Upper lobe of right lung (tissue), 1 donor: ENCODE results near the gene HKDC1. TPM values are rescaled to one million over a fixed set of nuclear protein-coding genes. Genes with fewer than 3 reads are reported as not detected.

Source experiments
- ATAC-seq: fragments of 200-7000 bp; cut with Tn5 transposase; one replicate; pipeline ENCODE4 v1.9.1; 2020; ENCODE audit warnings: mild to moderate bottlenecking, moderate library complexity
- DNase-seq: peaks from one replicate; pipeline ENCODE4 v3.0.0-alpha.2; 2020
- H3K27ac ChIP-seq: fragments of 200-600 bp; one replicate; pipeline ENCODE4 v1.8.0; 2022
- H3K27me3 ChIP-seq: fragments of 200-600 bp; one replicate; pipeline ENCODE4 v1.8.0; 2022; ENCODE audit warnings: mild to moderate bottlenecking
- H3K36me3 ChIP-seq: fragments of 200-600 bp; one replicate; pipeline ENCODE4 v1.8.0; 2022
- H3K4me1 ChIP-seq: fragments of 200-600 bp; one replicate; pipeline ENCODE4 v1.8.0; 2022
- H3K4me3 ChIP-seq: fragments of 200-600 bp; one replicate; pipeline ENCODE4 v1.8.0; 2022; ENCODE audit warnings: mild to moderate bottlenecking
- H3K9me3 ChIP-seq: fragments of 200-600 bp; one replicate; pipeline ENCODE4 v1.8.0; 2022
- CTCF ChIP-seq: fragments of 200-600 bp; IDR thresholded peaks from one replicate; pipeline ENCODE4 v1.8.0; 2022; ENCODE audit warnings: antibody characterized with exemption
- intact Hi-C: fragments of 100-400 bp; cut with DNase I; formaldehyde crosslinking; loops from one replicate; pipeline ENCODE4 v1.11.0; 2022
- total RNA-seq: library from RNA; stranded (reverse); fragmentation: NEBNext Ultra II Directional; extraction: Animal tissue kit (Norgen Biotek cat#: 25700); gene quantifications from one replicate; pipeline ENCODE4 v1.2.1, GENCODE V29; 2021
- donor health status: DM: no; HTN: yes; CAD: no; lungs with severe emphysema.

HKDC1 gene
- total RNA-seq, 1 donor from 2014 or later, result 9.6 TPM

DNA sequence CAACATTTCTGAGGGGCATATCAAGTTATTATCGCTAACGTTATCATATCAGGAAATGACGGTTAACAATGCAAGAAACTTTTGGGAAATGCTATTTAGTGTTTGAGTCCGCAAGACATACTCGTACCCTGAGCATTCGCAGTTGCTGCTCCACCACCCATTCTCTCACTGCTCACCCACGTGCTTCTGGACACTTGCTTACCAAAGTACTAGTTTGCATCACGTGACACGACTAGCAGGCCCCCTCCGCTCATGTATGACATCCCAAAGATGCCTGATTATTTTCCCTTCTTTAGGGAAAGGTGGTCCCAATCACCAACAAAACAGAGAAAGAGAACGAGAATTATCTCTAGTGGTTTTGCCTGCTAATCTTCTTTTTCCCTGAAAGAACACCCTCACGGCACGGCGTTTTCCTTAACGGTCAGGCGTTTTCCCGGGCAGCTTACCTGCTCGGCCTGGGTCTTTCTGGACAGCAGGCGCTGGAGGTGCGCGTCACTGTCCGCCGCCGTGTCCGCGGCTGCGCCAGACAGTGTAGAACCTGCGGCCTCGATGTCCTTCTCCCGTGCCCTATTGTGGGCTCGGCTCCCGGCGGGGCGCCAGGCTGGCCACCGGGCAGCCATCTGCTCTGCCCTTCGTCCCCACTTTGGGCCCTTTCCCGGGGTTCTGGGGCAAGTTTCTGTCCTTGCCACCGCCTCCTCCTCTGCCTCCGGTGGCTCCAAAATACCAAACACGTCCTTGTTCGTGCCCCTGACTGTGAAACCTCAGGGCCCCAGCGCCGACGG lies 40.2 kb upstream of the HKDC1 start, which contains the start of gene SUPV3L1:
SUPV3L1 (plus strand) TSS at position 492 of the 782 bp plus-strand sequence; CDS start at position 550, 58 bp downstream.
- DNase-seq, result peak; percentile 92
- Histone ChIP-seq H3K9me3 (no peaks in the 10 kb centered on the region), H3K4me1 (peaks cover 21% of the 10 kb centered on the region), H3K27ac (peak within 1 kb of the TSS; percentile 94), H3K36me3 (peaks cover 8% of the 10 kb centered on the region), H3K4me3 (peak within 1 kb of the TSS; percentile 99), H3K27me3 (no peaks in the 10 kb centered on the region)
- ATAC-seq, result peak; percentile 98
- intact Hi-C loops, result no loop called here
- no peak for TF ChIP-seq CTCF

- intact Hi-C loops, result no loop called here
- H3K27me3 ChIP-seq, result no peaks in the 10 kb centered on the region
- H3K4me3 ChIP-seq, result peak overlapping the region; percentile 99
- no peaks in the 10 kb centered on the region for H3K9me3 ChIP-seq
- TF ChIP-seq CTCF, result no peak
- peaks cover 8% of the 10 kb centered on the region for H3K36me3 ChIP-seq
- peaks cover 21% of the 10 kb centered on the region for H3K4me1 ChIP-seq
- DNase-seq (no peak), ATAC-seq (no peak)
- peak overlapping the region; percentile 94 for H3K27ac ChIP-seq
Observed at GRCh38 chr10:69180525-69181204, 39.5 kb upstream of the HKDC1 start.

DNA sequence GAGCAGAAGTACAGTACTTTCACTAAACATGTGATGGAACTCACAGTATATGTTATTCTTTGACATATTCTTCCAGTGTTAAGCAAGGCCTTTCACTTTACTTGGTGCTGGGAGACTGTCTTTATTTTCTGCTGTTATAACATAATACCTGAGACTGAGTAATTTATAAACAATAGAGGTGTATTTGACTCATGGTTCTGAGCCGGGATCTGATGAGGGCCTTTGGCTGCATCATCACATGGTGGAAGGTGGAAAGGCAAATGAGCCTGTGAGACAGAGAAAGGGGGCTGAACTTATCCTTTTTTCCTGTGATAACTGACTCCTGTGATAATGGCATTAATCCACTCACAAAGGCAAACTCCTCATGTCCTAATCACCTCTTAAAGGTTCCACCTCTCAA lies 38.7 kb upstream of the HKDC1 start:
- Histone ChIP-seq H3K27me3 (no peaks in the 10 kb centered on the region), H3K27ac (no peak overlapping the region), H3K4me3 (peak overlapping the region; percentile 99), H3K36me3 (peaks cover 15% of the 10 kb centered on the region), H3K9me3 (no peaks in the 10 kb centered on the region), H3K4me1 (peaks cover 21% of the 10 kb centered on the region)
- DNase-seq (no peak), ATAC-seq (no peak)
- no peak for TF ChIP-seq CTCF
- intact Hi-C loops, result no loop called here

DNA sequence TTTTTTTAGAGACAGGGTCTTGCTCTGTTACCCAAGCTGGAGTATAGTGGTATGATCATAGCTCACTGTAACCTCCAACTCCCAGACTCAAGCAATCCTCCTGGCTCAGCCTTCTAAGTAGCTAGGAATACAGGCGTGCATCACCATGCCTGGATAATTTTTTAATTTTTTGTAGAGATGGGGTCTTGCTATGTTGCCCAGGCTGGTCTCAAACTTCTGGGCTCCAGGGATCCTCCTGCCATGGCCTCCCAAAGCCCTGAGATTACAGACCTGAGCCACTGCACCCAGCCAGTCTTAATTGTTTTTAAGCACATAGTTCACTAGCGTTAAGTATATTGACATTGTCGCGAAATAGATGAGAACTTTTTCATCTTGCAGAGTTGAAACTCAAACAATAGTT lies 38.1 kb upstream of the HKDC1 start:
- no peak for ATAC-seq
- intact Hi-C loops, result no loop called here

DNA sequence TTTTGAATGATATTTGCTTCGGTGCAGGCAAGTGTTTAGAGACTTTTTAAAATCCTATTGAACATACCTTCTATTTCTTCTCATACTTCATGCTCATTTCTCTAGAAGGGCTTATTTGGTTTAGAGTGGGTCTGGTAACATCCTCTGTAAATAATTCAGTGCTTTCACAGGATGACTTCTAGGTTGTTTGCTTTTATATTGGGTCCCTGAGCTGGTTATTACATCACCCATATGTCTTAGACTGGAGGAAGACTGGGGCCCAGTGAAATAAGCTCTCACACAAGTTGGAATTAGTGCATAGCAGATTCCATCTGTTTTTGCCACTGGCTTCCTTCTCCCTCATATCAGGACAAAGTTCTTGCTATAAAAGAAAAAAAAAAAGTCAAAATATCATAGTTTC lies 33.6 kb upstream of the HKDC1 start:
- H3K4me1 ChIP-seq, result peaks cover 8% of the 10 kb centered on the region
- H3K27me3 ChIP-seq, result no peaks in the 10 kb centered on the region
- intact Hi-C loops, result no loop called here
- H3K9me3 ChIP-seq, result no peaks in the 10 kb centered on the region
- ATAC-seq (no peak), DNase-seq (no peak)
- no peak overlapping the region for H3K27ac ChIP-seq
- no peak overlapping the region for H3K4me3 ChIP-seq
- peaks cover 63% of the 10 kb centered on the region for H3K36me3 ChIP-seq
- no peak for TF ChIP-seq CTCF

More for the DNA sequence above, 38.1 kb upstream of the HKDC1 start:
- Histone ChIP-seq H3K27ac (no peak overlapping the region), H3K36me3 (peaks cover 21% of the 10 kb centered on the region), H3K9me3 (no peaks in the 10 kb centered on the region), H3K4me3 (no peak overlapping the region), H3K27me3 (no peaks in the 10 kb centered on the region), H3K4me1 (peaks cover 21% of the 10 kb centered on the region)
- DNase-seq, result no peak
- TF ChIP-seq CTCF, result no peak
